Femur (tissue), 1 donor: ENCODE data around the gene EVI2A.
"Not testable (repeated sequence)": the region's sequence is repeated elsewhere in the genome, so short reads cannot be mapped to it uniquely, and the experiment has no call there.

Experiments used
- DNase-seq: peaks from one replicate; pipeline ENCODE4 v3.0.0-alpha.2; 2017

EVI2A gene

DNA sequence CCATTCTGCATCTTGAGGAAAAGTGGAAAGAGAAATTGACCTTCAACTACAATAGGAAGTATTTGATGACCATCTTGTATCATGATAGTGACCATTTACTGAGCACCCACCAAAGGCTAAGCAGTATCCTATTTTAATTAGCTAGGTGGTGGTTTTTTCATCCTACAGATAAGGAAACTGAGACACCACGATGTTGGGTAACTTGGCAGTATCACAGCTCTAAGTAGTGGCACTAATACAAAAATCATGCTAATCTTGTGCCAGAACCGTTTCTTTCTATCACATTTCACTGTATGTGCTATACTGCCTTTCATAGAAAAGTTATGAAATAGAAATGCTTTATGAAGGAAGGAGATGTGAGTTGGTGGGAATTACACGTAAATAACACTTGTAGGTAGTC is 9.9 kb downstream of the EVI2A start:
- DNase-seq, result no peak

DNA sequence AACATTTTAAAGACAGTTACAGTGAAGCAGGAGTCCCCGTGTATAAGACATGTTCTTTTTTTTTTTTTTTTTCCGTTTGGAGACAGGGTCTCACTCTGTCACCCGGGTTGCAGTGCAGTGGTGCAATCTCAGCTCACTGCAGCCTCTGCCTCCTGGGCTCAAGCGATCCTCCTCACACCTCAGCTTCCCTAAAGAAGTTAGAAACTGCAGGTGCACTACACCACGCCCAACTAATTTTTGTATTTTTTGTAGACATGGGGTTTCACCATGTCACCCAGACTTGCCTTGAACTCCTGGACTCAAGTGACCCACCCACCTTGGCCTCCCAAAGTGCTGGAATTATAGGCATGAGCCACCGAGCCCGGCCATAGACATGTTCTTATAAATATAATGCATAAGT is 10.5 kb downstream of the EVI2A start:
- no peak for DNase-seq

DNA sequence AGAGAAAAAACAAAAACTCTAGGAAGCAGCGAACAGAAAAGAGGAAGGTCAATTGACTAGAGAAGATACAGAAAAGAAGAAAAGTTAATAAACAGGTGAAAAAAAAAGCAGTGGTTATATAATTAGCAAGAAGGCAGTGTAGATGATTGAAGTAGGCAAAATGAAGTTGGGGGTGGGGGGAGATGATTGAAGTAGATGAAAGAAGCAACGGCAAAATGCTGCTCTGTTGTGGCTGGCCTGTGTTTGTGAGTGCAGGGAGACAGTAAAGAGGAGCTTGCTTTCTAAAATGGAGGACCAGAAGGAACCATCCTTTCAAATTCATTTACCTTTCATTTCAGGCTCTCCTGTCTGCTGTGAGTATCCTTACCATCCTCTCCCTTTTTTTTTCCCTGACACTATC is 11.2 kb downstream of the EVI2A start:
- no peak for DNase-seq

DNA sequence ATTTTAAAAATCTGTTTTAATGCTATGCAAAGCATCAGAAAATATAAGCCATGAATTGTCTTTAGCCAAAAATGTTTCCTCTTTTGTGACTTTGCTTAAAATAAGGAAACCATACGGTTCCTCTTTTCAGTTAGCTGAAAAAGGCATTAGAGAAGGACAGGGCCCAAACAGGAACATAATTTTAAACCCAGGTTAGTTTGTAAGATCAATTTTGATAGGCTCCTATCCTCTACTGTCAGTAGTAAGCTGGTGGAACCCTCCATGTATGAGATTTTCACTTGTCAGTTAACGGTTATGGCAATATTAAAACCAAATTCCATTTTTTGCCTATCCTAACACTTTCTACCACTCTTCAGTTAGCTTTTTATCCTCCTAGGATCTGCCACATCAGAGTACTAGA is 11.9 kb downstream of the EVI2A start:
- DNase-seq, result no peak

DNA sequence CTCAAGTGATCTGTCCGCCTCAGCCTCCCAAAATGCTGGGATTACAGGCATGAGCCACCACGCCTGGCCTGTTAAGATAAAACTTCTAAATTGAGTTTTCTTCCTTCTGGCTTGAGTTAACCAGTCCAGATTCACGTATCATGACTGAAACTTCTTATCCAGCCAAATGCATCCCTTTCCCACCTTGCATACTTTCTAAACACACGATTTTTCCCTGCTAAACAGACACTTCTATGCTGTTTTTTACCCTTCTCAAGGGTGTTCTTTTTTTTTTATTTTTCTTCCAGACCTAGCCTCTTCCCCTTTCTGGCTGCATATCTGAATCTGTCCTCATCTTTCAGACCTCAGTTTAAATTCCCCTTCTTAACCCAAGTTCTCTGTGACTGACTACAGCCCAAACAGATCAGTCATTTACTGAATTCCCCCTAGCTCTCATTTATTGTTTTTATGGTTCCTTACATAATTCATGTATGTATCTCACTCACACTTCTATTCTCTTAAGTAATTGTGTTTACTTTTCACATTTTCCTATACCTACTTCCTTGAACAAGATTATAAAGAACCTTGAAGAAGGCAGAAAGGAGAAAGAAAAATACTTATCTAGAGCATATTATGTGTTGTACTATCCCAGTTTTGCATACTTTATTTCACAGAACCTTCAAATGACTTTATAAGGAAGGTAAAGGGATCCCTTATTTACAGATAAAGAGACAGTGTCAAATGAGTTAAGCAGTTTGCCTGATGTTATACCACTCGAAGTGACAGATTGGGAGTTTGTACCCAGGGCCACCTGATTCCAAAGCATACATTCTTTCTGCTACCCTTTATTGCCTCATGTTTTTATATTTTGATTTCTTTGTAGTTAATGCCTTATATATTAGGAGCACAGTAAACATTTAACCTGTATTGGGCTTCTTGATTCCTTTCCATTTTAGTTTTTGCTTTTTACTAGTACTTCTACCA is 12.8 kb downstream of the EVI2A start:
- DNase-seq, result no peak

DNA sequence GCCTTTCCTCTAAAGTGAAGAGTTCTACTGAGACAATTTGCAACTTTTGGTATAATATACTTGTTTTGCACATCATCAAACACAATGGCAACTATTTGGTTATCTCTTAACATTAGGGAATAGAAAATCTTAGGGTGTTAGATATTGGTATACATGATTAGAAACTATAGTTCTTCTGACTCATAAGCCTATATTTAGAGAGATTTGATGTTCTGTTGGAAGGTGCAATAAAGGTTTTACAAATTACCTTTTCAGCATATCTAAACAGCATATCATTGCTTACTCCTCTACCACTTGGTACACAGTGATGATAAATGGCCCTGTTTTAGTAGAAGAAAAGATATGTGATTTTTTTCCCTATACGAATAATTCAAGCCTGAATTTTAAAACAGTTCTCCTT is 13.8 kb downstream of the EVI2A start:
- no peak for DNase-seq

DNA sequence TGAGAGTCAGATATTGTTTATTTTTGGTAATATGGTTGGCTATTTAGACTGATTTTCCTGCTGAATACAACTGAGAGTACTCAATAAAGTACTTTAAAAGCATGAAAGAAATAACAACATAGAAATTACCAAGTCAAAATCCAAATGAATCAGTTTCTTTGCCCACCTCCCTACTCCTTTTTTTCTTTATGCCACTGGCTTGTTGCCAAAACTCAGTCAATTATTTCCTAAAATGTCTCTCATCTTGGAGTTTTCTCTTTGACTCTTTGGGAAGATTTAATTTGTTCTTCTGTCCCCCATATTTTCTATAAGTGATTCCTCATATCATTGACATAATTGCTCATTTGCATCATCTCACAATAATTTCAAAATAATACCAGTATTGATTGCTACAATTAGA is 21.8 kb downstream of the EVI2A start:
- DNase-seq, result no peak

DNA sequence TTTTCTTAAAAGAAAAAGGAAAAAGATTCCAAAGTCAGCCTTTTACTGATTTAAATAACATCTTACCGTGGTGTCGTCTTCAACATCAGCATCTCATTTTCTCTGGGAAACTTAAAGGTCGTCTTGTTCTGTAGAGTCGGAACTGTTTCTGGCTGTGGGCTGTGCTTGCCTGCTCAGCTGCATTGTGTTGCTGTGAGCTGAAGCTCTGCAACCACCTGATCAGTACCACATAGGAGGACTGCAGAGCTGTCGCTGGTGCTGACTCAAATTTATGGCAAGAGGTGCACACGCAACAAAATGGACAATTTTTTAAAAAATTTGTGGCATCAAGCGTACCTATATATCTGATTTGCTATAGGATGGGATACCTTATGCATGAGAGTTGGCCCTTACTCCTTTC is 24.3 kb downstream of the EVI2A start, which contains the start of gene OMG:
Gene OMG (minus strand): TSS at position 150 of the 400 bp plus-strand sequence. CDS start 908 bp downstream, outside the sequence.
- no peak for DNase-seq

DNA sequence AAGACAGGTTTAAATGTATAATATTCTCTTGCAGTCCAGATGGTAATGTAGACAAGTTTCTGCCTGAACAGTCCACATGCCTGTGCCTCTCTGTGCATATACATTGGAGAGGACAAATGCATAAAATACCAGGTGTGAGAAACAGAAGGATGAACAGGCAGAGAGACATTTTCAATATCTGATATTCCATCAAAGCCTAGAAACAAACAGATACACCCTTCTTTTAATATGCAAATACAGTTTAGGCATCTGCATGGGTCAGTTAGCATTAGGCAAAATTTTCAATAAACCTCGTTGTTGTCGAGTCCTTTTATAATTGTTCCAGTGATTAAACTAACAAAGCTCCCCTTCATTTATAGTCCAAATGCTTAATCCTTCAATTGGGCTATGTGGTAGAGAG is 25.3 kb downstream of the EVI2A start:
- no peak for DNase-seq

DNA sequence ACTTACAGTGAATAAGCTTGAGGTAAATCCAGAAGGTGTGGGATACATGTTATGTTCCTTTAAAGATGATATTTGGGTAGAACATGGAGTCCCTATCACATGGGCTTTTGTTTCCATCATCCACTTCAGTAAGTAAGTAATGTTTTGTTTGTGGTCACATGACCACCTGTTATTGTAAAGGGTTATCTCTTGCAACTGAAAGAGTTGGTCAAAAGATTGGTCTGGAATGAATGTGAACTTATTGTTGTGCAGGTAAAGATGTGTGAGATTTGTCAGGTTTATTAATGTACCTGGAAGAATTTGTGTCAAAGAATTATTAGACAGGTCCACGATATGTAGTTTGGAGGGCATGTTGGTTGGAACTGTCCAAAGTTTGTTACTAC is 25.9 kb downstream of the EVI2A start:
- no peak for DNase-seq

DNA sequence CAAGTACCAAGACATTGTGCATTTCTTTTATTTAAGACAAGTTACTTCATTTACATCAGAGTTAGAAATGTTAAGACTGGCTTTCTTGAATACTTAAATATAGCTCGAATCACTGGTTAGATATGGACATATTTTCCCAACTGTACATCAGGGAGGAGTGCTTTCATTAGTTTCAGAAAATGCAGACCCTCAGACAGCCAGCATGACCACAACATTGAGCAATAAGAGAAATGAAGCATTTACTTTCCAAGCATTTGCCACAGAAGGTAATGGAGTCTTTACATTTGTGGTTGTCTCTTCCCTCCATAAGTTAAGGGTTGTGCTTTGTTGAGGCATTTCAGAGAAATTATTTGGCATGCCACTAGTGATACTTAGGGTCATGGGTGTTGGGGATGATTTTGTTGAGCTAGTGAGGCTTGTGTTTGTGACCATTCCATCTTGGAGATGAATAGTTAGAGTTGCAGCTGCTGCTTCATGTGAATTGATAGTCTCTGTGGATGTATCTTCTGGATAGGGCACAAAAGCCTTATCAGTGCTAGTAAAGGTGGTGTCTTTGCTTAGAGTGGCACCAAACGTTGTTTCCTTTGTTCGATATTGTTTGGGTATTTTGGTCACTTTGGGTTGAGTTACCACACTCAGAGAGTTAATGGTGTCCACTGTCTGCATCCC is 26.5 kb downstream of the EVI2A start:
- no peak for DNase-seq

DNA sequence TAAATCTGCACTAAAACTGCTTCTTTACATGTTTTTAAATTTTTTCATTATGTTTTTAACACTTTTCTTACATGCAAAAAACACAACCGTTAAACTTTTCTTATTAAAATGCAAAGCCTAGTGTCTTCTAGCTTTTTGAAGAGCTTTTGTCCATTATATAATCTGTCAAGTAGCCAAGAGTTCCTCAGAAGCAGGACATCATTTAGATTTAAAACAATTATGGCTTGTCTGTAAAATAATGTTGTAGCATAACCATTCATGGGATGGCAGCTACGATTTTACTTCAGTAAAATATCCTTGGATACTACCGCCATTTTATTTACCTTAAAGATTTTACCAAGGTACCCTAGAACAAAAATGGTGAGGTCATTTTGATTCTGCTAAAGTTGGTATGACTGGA is 27.2 kb downstream of the EVI2A start:
- no peak for DNase-seq

DNA sequence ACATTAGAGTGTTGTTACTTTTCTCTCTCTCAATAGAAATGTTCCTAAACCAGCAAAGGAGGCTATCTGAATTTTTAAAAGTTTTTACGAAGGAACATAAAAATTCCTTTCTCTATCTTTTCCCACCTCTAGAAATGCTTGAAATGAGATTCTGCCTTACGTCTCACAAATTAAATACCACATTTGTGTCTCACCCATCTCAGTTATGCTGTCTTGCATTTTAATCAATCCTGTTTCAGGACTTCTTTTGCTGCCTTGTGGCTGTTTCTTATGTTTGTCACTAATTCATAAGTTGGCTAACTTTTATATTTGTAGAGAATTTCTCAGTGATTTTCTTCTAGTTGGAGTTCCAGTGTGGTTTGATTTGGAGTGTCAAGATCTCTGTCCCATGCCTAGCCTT is 27.8 kb downstream of the EVI2A start:
- no peak for DNase-seq

DNA sequence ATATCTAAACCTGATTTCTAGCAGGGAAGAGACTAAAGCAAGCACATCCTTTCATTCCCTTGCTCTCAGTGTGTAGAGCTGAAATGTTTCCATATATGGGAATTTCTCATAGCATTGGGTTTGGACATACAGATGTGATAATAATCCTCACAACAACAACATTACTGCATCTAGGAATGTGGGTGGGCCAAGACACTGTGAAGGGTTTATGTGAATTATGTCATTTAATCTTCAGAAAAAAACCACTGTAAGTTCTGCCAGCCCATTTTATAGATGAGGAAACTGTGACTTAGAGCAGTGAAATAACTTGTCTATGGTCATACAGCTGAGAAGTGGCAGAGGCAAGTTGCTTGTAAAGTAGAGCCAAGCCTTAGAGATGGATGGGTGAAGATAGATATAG is 29.6 kb downstream of the EVI2A start:
- DNase-seq, result no peak

DNA sequence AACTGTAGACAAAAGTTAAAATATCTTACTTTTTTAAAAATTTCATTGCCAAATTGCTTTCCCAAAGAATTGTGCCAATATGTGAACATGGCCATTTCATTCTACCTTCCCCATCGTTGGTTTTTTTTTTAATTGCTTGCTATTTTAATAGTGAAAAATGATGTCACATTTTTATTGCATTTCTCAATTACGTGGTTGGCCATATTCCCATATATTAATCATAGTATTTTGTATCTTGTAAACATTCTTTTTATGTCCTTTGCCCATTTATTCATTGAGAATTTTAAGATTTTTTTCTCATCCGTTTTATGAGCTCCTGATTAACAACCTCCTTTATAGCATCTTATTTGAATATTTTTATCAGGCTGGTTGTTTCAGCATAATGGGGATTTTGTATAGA is 31.6 kb downstream of the EVI2A start:
- DNase-seq, result no peak

DNA sequence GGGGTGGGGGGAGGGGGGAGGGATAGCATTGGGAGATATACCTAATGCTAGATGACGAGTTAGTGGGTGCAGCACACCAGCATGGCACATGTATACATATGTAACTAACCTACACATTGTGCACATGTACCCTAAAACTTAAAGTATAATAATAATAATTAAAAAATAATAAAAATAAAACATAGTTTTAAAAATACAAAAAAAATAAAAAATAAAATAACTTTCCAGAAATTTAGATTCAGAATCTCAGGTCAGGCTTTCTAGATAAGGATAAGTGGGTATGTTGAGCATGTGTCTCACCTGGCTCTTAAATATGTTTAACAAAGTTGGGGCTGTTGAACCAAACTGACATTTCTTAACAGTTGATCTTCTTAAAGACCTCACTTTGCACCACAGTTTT is 33.5 kb downstream of the EVI2A start:
- DNase-seq, result not testable (repeated sequence)

DNA sequence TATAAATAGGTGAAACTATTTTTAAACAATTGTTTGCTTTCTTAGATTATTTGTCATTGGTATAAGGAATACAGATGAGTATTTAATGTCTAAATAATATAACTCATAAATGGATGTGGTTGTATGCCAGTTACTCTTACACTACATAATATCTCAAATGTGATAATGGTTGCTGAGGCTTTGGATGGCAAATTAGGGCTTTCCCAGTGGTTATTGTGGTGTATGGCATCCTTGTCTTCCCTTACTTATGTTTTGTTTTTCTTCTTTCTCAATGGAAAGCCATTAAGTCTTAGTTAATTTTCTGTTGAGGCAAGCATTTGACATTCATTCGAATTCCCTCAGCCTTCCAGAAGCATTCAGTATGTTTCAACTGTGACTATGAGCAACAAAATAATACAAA is 34.8 kb downstream of the EVI2A start:
- no peak for DNase-seq

DNA sequence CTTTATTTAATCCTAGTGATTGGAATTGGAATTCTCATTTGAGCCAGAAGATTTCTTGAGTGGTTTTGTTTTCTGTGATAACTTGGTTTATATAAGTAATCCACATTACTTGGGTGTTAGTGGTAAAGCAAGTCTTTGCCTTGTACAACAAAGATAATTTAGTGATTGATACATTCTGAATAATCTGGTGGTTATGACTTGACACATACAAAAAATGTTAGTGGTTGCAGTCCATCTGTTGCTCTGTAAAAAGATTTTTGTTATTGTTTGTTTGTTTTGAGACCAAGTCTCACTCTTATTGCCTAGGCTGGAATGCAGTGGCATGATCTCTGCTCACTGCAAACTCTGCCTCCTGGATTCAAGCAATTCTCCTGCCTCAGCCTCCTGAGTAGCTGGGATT is 37.6 kb downstream of the EVI2A start:
- no peak for DNase-seq

DNA sequence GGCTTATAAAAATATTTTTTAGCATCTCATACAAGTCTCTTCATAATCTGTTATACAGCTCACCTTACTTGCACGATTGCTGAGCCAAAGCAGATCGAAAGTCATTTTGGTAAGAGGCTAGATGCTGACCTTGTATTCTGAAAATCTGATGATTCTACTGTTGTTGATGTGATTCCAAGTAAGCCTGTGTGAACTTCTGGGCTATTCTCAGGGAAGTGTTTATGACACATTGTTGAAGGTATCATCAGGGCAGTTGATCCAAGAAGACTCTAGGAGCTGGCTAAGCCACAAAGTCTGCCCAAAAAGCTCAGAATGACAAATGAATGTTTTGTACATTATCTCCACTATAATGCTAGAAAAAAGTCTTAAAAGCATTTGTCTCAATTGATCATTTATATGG is 40.4 kb downstream of the EVI2A start:
- DNase-seq, result no peak

DNA sequence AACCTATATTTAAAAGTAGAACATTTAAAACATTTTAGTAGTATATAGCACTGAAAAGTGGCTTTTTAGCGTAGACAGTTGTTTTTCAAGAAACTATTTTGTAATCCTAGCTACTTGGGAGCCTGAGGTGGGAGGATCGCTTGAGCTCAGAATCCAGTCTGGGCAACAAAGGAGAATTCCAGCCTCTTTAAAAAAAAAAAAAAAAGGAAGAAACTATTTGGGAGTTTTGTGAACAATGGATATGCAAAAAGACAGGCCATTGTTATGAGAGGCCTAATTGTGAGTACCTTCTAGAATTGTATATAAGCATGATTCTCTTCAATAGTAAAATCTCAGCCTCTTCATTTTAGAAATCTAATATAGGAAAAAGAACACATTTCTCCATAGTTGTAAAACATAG is 42.0 kb downstream of the EVI2A start:
- DNase-seq, result no peak

DNA sequence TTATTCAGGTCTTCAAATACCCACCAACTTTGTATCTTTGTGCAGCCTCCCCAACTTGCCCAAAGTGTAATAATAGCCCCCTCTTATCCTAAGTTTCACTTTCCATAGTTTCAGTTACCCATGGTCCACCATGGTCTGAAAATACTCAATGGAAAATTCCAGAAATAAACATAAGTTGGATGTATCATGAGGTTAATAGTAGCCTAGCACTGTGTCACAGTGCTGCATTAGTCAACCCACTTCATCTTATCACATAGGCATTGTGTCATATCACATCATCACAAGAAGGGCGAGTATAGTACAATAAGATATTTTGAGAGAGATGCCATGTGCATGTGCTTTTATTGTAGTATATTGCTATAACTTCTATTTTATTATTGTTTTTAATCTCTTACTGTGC is 46.3 kb downstream of the EVI2A start:
- no peak for DNase-seq

DNA sequence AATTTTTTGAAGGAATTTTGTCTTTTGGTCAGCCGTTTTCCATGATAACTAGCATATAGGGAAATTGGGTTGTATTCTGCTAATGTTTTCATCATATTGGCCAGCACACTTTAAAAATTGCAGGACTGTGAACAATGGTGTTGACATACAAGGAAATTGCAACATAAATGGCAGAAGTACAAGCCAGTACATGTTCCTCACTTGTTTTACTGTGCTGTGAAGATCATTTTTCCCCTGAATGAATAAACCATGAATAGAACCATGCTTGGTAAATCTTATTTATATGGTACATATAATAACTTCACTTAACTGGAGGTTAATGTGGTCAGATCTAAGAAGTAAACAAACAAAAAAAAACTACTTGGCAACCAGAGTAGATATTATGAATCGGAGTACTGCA is 47.2 kb downstream of the EVI2A start:
- no peak for DNase-seq

DNA sequence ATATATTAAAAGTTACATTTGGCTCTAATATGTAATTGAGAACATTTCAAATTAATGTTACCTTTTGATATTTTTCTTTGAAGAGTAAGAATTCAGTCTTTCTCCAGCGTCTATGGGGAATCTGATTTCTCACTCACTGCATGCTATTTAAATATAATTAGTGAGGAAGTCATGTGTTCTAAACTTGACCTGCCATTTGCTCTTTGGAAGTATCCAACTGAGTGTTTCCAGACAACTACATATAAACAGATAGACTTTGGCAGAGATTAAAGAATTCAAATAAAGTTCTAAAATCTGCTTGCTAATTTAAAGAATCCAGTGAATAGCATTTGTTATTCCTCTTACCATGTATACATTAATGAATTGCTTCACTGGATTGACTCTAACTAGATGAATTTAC is 47.9 kb downstream of the EVI2A start:
- no peak for DNase-seq

DNA sequence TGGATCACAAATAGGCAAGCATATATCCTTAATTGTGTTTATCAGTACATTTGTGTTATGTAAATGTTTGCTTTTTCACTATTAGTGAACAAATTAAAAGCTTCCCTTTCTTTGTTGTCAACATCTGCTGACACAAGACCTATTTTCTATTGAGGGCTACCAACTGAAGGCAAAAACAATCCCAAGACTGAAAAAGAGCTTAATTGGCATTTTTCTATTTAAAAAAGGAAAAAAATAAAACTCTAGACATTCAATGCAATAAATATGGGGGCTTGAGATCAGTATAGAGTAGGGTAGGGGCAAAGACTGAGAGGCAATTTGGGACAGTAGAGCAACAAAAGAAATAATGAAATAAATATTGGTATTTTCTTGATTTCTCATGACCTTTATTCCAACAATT is 48.6 kb downstream of the EVI2A start:
- DNase-seq, result no peak
